Measurements from ENCODE around the gene RNF180.

DNA sequence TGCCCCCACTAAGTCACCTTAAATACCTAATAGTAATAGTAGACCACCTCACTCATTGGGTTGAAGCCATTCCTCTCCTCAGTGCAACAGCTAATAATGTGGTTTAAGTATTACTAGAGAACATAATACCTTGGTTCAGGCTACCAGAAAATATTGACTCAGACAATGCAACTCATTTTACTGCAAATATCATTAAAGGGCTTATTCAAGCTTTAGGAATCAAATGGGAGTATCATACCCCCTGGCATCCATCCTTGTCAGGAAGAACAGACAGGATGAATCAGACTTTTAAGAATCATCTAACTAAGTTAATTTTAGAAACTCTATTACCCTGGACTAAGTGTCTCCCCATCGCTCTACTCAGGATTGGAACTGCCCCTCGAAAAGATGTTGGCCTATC is 6.8 kb upstream of the RNF180 start:
- TF ChIP-seq, protein P1, sequence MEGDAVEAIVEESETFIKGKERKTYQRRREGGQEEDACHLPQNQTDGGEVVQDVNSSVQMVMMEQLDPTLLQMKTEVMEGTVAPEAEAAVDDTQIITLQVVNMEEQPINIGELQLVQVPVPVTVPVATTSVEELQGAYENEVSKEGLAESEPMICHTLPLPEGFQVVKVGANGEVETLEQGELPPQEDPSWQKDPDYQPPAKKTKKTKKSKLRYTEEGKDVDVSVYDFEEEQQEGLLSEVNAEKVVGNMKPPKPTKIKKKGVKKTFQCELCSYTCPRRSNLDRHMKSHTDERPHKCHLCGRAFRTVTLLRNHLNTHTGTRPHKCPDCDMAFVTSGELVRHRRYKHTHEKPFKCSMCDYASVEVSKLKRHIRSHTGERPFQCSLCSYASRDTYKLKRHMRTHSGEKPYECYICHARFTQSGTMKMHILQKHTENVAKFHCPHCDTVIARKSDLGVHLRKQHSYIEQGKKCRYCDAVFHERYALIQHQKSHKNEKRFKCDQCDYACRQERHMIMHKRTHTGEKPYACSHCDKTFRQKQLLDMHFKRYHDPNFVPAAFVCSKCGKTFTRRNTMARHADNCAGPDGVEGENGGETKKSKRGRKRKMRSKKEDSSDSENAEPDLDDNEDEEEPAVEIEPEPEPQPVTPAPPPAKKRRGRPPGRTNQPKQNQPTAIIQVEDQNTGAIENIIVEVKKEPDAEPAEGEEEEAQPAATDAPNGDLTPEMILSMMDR (IDR thresholded peaks at IDR 0.05) = no peak
- TF ChIP-seq POLR2A (IDR thresholded peaks at IDR 0.05) = no peak
